ENCODE measurements around the gene HELLS.

- TF ChIP-seq POLR2A (IDR thresholded peaks at IDR 0.05) (no peak), CTCF (IDR thresholded peaks at IDR 0.05) (no peak)
These were observed 85.7 kb downstream of the HELLS start for GRCh38 chr10:94631077-94631875.
